Osteocyte (in vitro differentiated cells): ENCODE data around the gene HS2ST1. TPM values are rescaled to one million over a fixed set of nuclear protein-coding genes. Genes with fewer than 3 reads are reported as not detected.
"Not testable (repeated sequence)": the region's sequence is repeated elsewhere in the genome, so short reads cannot be mapped to it uniquely, and the experiment has no call there.

ENCODE experiments used
- DNase-seq: peaks from one replicate; pipeline ENCODE4 v3.0.0; 2021; ENCODE audit warnings: mixed read lengths; ENCODE audit not compliant: unreplicated experiment; ENCODE audit errors: extremely low spot score
- H3K27ac Mint-ChIP-seq: one replicate; pipeline ENCODE4 v1.8.0; 2021; ENCODE audit warnings: mild to moderate bottlenecking, mixed read lengths; ENCODE audit not compliant: unreplicated experiment
- H3K27me3 Mint-ChIP-seq: one replicate; pipeline ENCODE4 v1.8.0; 2021; ENCODE audit warnings: mixed read lengths; ENCODE audit not compliant: unreplicated experiment
- H3K36me3 Mint-ChIP-seq: one replicate; pipeline ENCODE4 v1.8.0; 2021; ENCODE audit warnings: mixed read lengths; ENCODE audit not compliant: unreplicated experiment
- H3K4me1 Mint-ChIP-seq: one replicate; pipeline ENCODE4 v1.8.0; 2021; ENCODE audit warnings: mixed read lengths; ENCODE audit not compliant: unreplicated experiment
- H3K4me3 Mint-ChIP-seq: one replicate; pipeline ENCODE4 v1.8.0; 2021; ENCODE audit warnings: mild to moderate bottlenecking, moderate library complexity, mixed read lengths; ENCODE audit not compliant: unreplicated experiment
- H3K9me3 Mint-ChIP-seq: one replicate; pipeline ENCODE4 v1.8.0; 2021; ENCODE audit warnings: mixed read lengths; ENCODE audit not compliant: unreplicated experiment
- CTCF ChIP-seq: fragments of 200-600 bp; sonication (generic); IDR thresholded peaks from 2 replicates; pipeline ENCODE4 v1.5.0; 2021; ENCODE audit warnings: antibody characterized with exemption, mild to moderate bottlenecking, moderate library complexity
- total RNA-seq: library from RNA; stranded (reverse); gene quantifications from 2 replicates; pipeline ENCODE4 v1.2.1, GENCODE V29; 2021

The HS2ST1 gene
- total RNA-seq, 1 donor from 2014 or later, result 26.8 TPM

- no peaks in the 10 kb centered on the region for H3K36me3 Mint-ChIP-seq
- no peaks in the 10 kb centered on the region for H3K27me3 Mint-ChIP-seq
- TF ChIP-seq CTCF, result no peak
- H3K4me3 Mint-ChIP-seq, result no peak overlapping the region
- H3K4me1 Mint-ChIP-seq, result peaks cover 13% of the 10 kb centered on the region
- H3K27ac Mint-ChIP-seq, result no peak overlapping the region
- peaks cover 7% of the 10 kb centered on the region for H3K9me3 Mint-ChIP-seq
- no peak for DNase-seq
These were observed 61.6 kb downstream of the HS2ST1 start for GRCh38 chr1:86975993-86976550.

- H3K27me3 Mint-ChIP-seq, result no peaks in the 10 kb centered on the region
- no peak overlapping the region for H3K4me3 Mint-ChIP-seq
- H3K36me3 Mint-ChIP-seq, result no peaks in the 10 kb centered on the region
- peaks cover 10% of the 10 kb centered on the region for H3K4me1 Mint-ChIP-seq
- H3K27ac Mint-ChIP-seq, result no peak overlapping the region
- H3K9me3 Mint-ChIP-seq, result peaks cover 7% of the 10 kb centered on the region
- DNase-seq, result no peak
- no peak for TF ChIP-seq CTCF
These were observed 62.2 kb downstream of the HS2ST1 start for GRCh38 chr1:86976664-86977063.

GRCh38 chr1:86981482-86982213 is 67.2 kb downstream of the HS2ST1 start:
- no peak overlapping the region for H3K27ac Mint-ChIP-seq
- no peak for DNase-seq
- peaks cover 7% of the 10 kb centered on the region for H3K9me3 Mint-ChIP-seq
- H3K36me3 Mint-ChIP-seq, result no peaks in the 10 kb centered on the region
- H3K4me3 Mint-ChIP-seq, result no peak overlapping the region
- no peak for TF ChIP-seq CTCF
- no peaks in the 10 kb centered on the region for H3K27me3 Mint-ChIP-seq
- H3K4me1 Mint-ChIP-seq, result no peaks in the 10 kb centered on the region

- DNase-seq, H3K27ac Mint-ChIP-seq, H3K4me1 Mint-ChIP-seq, H3K4me3 Mint-ChIP-seq, H3K36me3 Mint-ChIP-seq, H3K9me3 Mint-ChIP-seq, H3K27me3 Mint-ChIP-seq: not testable (repeated sequence)
These were observed 69.2 kb downstream of the HS2ST1 start for GRCh38 chr1:86983677-86984076.

- Mint-ChIP-seq H3K27ac (no peak overlapping the region), H3K9me3 (no peaks in the 10 kb centered on the region), H3K36me3 (peaks cover 2% of the 10 kb centered on the region), H3K27me3 (no peaks in the 10 kb centered on the region), H3K4me3 (no peak overlapping the region), H3K4me1 (no peaks in the 10 kb centered on the region)
- no peak for DNase-seq
- no peak for TF ChIP-seq CTCF
These were observed 73.0 kb downstream of the HS2ST1 start for GRCh38 chr1:86987446-86987845.
